Measurements from ENCODE around the gene ATP13A5. TPM values are rescaled to one million over a fixed set of nuclear protein-coding genes. Genes with fewer than 3 reads are reported as not detected.

The ATP13A5 gene
- total RNA-seq, 1 experiment from 2014 or later = not detected

DNA sequence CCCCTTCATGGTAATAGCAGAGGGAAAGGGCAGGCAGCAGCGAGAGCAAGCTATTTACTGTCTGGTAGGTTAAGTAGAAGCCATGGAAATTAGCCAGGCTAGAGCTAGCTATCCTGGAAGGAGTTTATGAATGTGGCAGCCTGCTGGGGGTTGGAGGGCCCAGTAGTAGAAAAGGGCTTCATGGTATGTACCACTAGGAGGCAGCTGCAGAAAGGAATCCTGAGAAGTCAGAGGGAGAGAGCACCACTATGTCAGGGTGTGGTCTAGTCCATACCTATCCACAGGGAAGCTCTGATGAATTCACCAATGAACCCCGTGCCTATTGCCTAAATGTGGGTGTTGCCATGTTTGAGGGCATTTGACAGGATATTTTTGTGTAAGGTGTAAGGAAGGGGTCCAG, 82.6 kb downstream of the ATP13A5 start:
- no peak overlapping the region for H3K4me3 Mint-ChIP-seq (ENCODE audit: low read depth, unreplicated experiment)
- peaks cover 8% of the 10 kb centered on the region for H3K9me3 Mint-ChIP-seq (ENCODE audit: low read depth, unreplicated experiment)
- H3K4me1 Mint-ChIP-seq (ENCODE audit: low read depth, unreplicated experiment) = peaks cover 3% of the 10 kb centered on the region
- no peak overlapping the region for H3K27ac Mint-ChIP-seq (ENCODE audit: unreplicated experiment)
- intact Hi-C loops (cut with micrococcal nuclease; ENCODE audit: unreplicated experiment) = no loop called here
- H3K27me3 Mint-ChIP-seq (ENCODE audit: unreplicated experiment) = no peaks in the 10 kb centered on the region
- TF ChIP-seq, protein P1, sequence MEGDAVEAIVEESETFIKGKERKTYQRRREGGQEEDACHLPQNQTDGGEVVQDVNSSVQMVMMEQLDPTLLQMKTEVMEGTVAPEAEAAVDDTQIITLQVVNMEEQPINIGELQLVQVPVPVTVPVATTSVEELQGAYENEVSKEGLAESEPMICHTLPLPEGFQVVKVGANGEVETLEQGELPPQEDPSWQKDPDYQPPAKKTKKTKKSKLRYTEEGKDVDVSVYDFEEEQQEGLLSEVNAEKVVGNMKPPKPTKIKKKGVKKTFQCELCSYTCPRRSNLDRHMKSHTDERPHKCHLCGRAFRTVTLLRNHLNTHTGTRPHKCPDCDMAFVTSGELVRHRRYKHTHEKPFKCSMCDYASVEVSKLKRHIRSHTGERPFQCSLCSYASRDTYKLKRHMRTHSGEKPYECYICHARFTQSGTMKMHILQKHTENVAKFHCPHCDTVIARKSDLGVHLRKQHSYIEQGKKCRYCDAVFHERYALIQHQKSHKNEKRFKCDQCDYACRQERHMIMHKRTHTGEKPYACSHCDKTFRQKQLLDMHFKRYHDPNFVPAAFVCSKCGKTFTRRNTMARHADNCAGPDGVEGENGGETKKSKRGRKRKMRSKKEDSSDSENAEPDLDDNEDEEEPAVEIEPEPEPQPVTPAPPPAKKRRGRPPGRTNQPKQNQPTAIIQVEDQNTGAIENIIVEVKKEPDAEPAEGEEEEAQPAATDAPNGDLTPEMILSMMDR (IDR thresholded peaks at IDR 0.05; ENCODE audit: unreplicated experiment) = no peak
- CTCF ChIA-PET = interaction anchor here (0.6 kb wide), 1 partner anchor 60 kb away, joined by 3 read pairs; no protein-coding TSS in a partner anchor
- H3K36me3 Mint-ChIP-seq (ENCODE audit: insufficient read depth, unreplicated experiment) = no peaks in the 10 kb centered on the region
- DNase-seq = no peak
- BruUV-seq (replicated peaks) = no TSS peak

DNA sequence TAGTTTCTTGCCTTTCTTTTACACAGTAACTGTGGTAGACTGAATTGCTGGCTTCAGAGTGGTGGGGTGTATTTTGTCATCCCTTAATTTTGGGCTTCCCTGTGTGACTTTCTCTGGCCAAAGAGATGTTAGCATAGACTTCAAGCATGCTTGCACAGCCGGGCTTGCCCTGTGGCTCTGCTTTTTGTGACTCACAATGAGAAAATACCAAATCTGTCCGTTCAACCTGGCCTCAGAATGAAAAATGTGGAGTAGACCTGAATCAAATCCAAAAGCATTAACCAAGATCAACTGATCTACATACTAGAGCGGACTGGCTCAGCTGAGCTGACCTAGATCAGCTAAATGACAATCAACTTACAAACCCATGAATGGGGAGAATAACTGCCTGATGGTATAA, 86.2 kb downstream of the ATP13A5 start:
- H3K9me3 Mint-ChIP-seq (ENCODE audit: low read depth, unreplicated experiment) = peaks cover 10% of the 10 kb centered on the region
- no peaks in the 10 kb centered on the region for H3K4me1 Mint-ChIP-seq (ENCODE audit: low read depth, unreplicated experiment)

DNA sequence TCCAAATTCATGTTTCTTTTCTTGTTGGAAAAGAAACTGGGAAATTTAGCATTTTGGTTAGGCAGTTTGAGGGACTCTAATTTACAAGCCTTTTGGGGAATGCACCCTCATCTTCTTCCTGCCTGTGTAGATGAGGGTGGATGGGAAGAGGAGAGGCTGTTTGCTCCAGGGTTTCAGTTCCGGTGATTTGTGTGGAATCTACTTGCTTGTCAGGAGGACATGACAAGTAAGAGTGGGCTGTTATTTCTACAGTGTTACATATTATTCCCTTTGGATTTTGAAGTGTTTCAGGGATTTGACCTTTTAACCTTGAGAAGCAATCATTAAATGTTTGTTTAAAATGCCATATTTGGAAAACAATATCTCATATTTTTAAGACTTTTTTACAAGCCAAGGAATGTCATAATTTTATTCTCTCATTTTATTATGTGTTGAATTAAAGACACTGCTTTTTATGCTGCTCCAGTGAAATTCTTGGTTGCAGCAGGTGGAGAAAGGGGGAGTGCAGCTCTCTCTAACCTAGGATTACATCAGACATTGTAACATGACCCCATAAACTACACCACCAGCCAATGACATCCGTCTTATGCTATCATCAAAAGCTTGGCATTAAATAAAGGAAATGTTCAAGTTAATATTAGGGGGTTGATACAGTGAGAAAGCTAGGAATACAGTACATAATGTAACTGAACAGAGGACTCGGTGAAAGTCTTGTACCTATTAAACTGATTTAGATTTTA, 107.3 kb downstream of the ATP13A5 start:
- H3K4me3 Mint-ChIP-seq (ENCODE audit: low read depth, unreplicated experiment) = no peak overlapping the region
- H3K27ac Mint-ChIP-seq (ENCODE audit: unreplicated experiment) = no peak overlapping the region
- intact Hi-C loops (cut with micrococcal nuclease; ENCODE audit: unreplicated experiment) = no loop called here
- DNase-seq = no peak
- TF ChIP-seq, protein P1 (IDR thresholded peaks at IDR 0.05; ENCODE audit: unreplicated experiment) = no peak
- no peaks in the 10 kb centered on the region for H3K9me3 Mint-ChIP-seq (ENCODE audit: low read depth, unreplicated experiment)
- CTCF ChIA-PET = no interaction called here
- no peaks in the 10 kb centered on the region for H3K36me3 Mint-ChIP-seq (ENCODE audit: insufficient read depth, unreplicated experiment)
- no peaks in the 10 kb centered on the region for H3K27me3 Mint-ChIP-seq (ENCODE audit: unreplicated experiment)
- no peaks in the 10 kb centered on the region for H3K4me1 Mint-ChIP-seq (ENCODE audit: low read depth, unreplicated experiment)
- BruUV-seq (replicated peaks) = no TSS peak

More for the DNA sequence above, 86.2 kb downstream of the ATP13A5 start:
- no peak overlapping the region for H3K27ac Mint-ChIP-seq (ENCODE audit: unreplicated experiment)
- intact Hi-C loops (cut with micrococcal nuclease; ENCODE audit: unreplicated experiment) = no loop called here
- no peak for DNase-seq
- H3K36me3 Mint-ChIP-seq (ENCODE audit: insufficient read depth, unreplicated experiment) = no peaks in the 10 kb centered on the region
- TF ChIP-seq, protein P1 (IDR thresholded peaks at IDR 0.05; ENCODE audit: unreplicated experiment) = no peak
- no TSS peak for BruUV-seq (replicated peaks)
- H3K4me3 Mint-ChIP-seq (ENCODE audit: low read depth, unreplicated experiment) = no peak overlapping the region
- H3K27me3 Mint-ChIP-seq (ENCODE audit: unreplicated experiment) = no peaks in the 10 kb centered on the region
- CTCF ChIA-PET = no interaction called here

DNA sequence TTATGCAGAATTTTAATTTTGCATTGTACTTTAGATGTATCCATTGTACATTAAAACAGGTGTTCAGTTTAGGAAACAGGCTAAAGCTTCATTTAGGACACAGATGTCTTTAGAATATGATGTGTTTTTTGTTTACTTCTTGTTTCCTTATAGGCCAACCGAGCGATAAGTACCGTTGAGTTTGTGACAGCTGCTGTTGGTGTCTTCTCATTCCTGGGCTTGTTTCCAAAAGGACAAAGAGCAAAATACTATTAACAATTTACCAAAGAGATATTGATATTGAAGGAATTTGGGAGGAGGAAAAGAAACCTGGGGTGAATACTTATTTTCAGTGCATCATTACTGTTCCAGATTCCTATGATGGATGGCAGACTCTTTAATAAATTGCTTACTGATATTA, 108.1 kb downstream of the ATP13A5 start:
- no peaks in the 10 kb centered on the region for H3K4me1 Mint-ChIP-seq (ENCODE audit: low read depth, unreplicated experiment)
- no peak overlapping the region for H3K4me3 Mint-ChIP-seq (ENCODE audit: low read depth, unreplicated experiment)
- H3K36me3 Mint-ChIP-seq (ENCODE audit: insufficient read depth, unreplicated experiment) = no peaks in the 10 kb centered on the region
- CTCF ChIA-PET = no interaction called here
- no peak for DNase-seq
- intact Hi-C loops (cut with micrococcal nuclease; ENCODE audit: unreplicated experiment) = no loop called here
- no peak overlapping the region for H3K27ac Mint-ChIP-seq (ENCODE audit: unreplicated experiment)
- H3K27me3 Mint-ChIP-seq (ENCODE audit: unreplicated experiment) = no peaks in the 10 kb centered on the region
- BruUV-seq (replicated peaks) = no TSS peak
- no peaks in the 10 kb centered on the region for H3K9me3 Mint-ChIP-seq (ENCODE audit: low read depth, unreplicated experiment)
- TF ChIP-seq, protein P1 (IDR thresholded peaks at IDR 0.05; ENCODE audit: unreplicated experiment) = no peak
